ENCODE measurements around the gene ZNF529. TPM values are rescaled to one million over a fixed set of nuclear protein-coding genes. Genes with fewer than 3 reads are reported as not detected.

ZNF529 gene
- total and polyA plus RNA-seq, 2 of the 8 experiments (the other 6 are each of a cell fraction or from before 2014, with no cell fraction given) = 8.4 to 14.1 TPM

DNA sequence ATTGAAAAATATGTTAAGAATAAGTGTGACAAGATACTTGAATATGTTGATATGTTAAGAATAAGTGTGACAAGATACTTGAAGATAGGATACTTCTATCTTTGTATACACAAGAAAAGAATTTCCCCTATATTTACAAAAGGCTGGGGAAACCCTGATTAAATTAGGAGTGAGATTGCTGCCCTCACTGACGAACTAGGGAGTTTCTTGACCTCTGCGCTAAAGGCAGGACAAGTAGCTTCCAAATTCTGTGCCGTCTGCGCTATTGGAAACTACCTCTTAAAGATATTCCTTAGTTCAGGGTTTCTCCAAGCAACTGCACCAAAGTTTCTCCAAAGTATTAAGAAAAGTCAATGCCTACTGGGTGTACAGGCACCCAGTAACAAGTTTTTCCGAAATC is 45.8 kb downstream of the ZNF529 start:
- Histone ChIP-seq H4K5ac (ENCODE audit: insufficient read length, low read depth, low read length) (no peak overlapping the region), H3K4ac (replicated peaks; ENCODE audit: insufficient read length, low read depth, low read length) (no peak overlapping the region), H3K27ac (ENCODE audit: low read depth, low read length) (peak overlapping the region; percentile 99), H2BK12ac (ENCODE audit: low read depth, low read length) (peak overlapping the region; percentile 6; the same call in 1 of the 2 replicates), H3K18ac (ENCODE audit: extremely low read depth, low read length) (no peak overlapping the region), H2BK20ac (ENCODE audit: low read length) (no peak overlapping the region), H3K4me3 (ENCODE audit: extremely low read depth in 1 of 4, insufficient read depth in 2 of 4, low read depth in 3 of 4, low read length in 4 of 4) (peak overlapping the region; percentile 72 to 98 (median 85)), H3K79me2 (ENCODE audit: control insufficient read depth in 1 of 2, insufficient read depth in 2 of 2, low read length in 2 of 2) (peaks cover 11 to 55% of the 10 kb centered on the region in 2 experiments), H3K14ac (ENCODE audit: insufficient read length) (no peak overlapping the region), H2AK5ac (ENCODE audit: low read depth, low read length) (no peak overlapping the region), H2AFZ (ENCODE audit: low read length) (no peak overlapping the region), H3K23me2 (ENCODE audit: low read depth, low read length) (peaks cover 8% of the 10 kb centered on the region), H2BK120ac (replicated peaks; ENCODE audit: low read depth, low read length) (no peak overlapping the region), H3K27me3 (replicated peaks in 1 of 4; ENCODE audit: control insufficient read depth in 3 of 4, extremely low read depth in 1 of 4, insufficient read depth in 3 of 4, low read length in 3 of 4) (no peaks in the 10 kb centered on the region), H3K36me3 (ENCODE audit: control insufficient read depth in 2 of 4, insufficient read depth in 4 of 4, low read length in 3 of 4) (peaks cover 4 to 22% (median 10%) of the 10 kb centered on the region in 4 experiments; a peak in 7 of 8 replicates), H3K4me2 (ENCODE audit: insufficient read depth in 1 of 2, low read depth in 2 of 2, low read length in 2 of 2) (peak overlapping the region; percentile 97 to 99), H3K23ac (ENCODE audit: insufficient read length) (no peak overlapping the region), H3K4me1 (replicated peaks in 1 of 4; ENCODE audit: control insufficient read depth in 3 of 4, insufficient read depth in 4 of 4, low read length in 3 of 4) (peaks cover 0 to 4% (median 2%) of the 10 kb centered on the region in 4 experiments; a peak in 6 of 7 replicates), H4K20me1 (replicated peaks in 1 of 2; ENCODE audit: control insufficient read depth in 1 of 2, insufficient read depth in 2 of 2, low read length in 2 of 2) (no peaks in the 10 kb centered on the region), H4K8ac (ENCODE audit: extremely low read depth, insufficient read depth, low read length) (no peak overlapping the region), H3K9ac (replicated peaks in 1 of 4; ENCODE audit: extremely low read depth in 1 of 4, low read depth in 3 of 4, low read length in 3 of 4) (peak overlapping the region; percentile 89 to 100 (median 98)), H3K9me3 (ENCODE audit: insufficient read depth in 2 of 2, low read depth in 1 of 2, low read length in 1 of 2) (no peaks in the 10 kb centered on the region; a peak in 1 of 4 replicates), H3K56ac (replicated peaks; ENCODE audit: insufficient read length, low read depth, low read length) (no peak overlapping the region), H3K79me1 (ENCODE audit: low read depth, low read length) (peaks cover 4% of the 10 kb centered on the region; the same call in 1 of the 2 replicates), H2BK5ac (ENCODE audit: low read depth, low read length) (no peak overlapping the region; the same call in 1 of the 2 replicates), H4K91ac (replicated peaks; ENCODE audit: insufficient read length, low read length) (no peak overlapping the region), H2BK15ac (ENCODE audit: low read length) (no peak overlapping the region)
- ChIA-PET POLR2A (ENCODE audit: partially characterized antibody) (interaction anchor here (0.7 to 4.3 kb wide), 12 partner anchors 9 to 310 kb away, joined by 3 to 72 read pairs (median 6); partner anchors contain the start of genes ZNF382, ZNF566, ZNF790 and ZNF850), CTCF (ENCODE audit: partially characterized antibody) (interaction anchor here (1.1 kb wide), 1 partner anchor 40 kb away, joined by 3 read pairs; no protein-coding TSS in a partner anchor)
- 14% methylated on average over 4 of the region's 5 CpGs; no CpG with 5 or more reads in 1 of the 2 experiments for WGBS, 2 experiments (ENCODE audit: extremely low coverage in 1 of 2, insufficient coverage in 1 of 2, insufficient read length in 1 of 2, insufficient replicate concordance in 2 of 2, low coverage in 1 of 2, low lambda C conversion rate in 2 of 2, missing lambda C conversion rate in 1 of 2)
- DNase-seq (ENCODE audit: low read depth in 1 of 2, low spot score in 2 of 2) = no peak
- FAIRE-seq = no peak
- TF ChIP-seq GTF2F1 (IDR thresholded peaks at IDR 0.05; ENCODE audit: borderline replicate concordance, low read depth, low read length) (no peak), POLR2A (IDR thresholded peaks at IDR 0.05; ENCODE audit: control extremely low read depth in 1 of 2, low read depth in 2 of 2, low read length in 2 of 2) (no peak; a peak in 1 of 3 replicates), MAFK (IDR thresholded peaks at IDR 0.05; ENCODE audit: low read depth, low read length) (no peak), NRF1 (IDR thresholded peaks at IDR 0.05; ENCODE audit: low read depth, low read length) (no peak), ZNF274 (IDR thresholded peaks at IDR 0.05; ENCODE audit: borderline replicate concordance, extremely low read depth, low read length) (no peak), SUZ12 (IDR thresholded peaks at IDR 0.05; ENCODE audit: low read length) (no peak), SP4 (IDR thresholded peaks at IDR 0.05; ENCODE audit: low read length) (no peak), RBBP5 (IDR thresholded peaks at IDR 0.05; ENCODE audit: borderline replicate concordance, low read depth, low read length) (no peak), RXRA (IDR thresholded peaks at IDR 0.05; ENCODE audit: insufficient read depth, low read depth, low read length) (no peak), TAF7 (optimal IDR thresholded peaks at IDR 0.05; ENCODE audit: borderline replicate concordance, low read depth, low read length) (no peak), JUN (IDR thresholded peaks at IDR 0.05; ENCODE audit: low read depth, low read length) (no peak), CBX8 (IDR thresholded peaks at IDR 0.05; ENCODE audit: borderline replicate concordance, low read depth, low read length) (no peak), SRF (IDR thresholded peaks at IDR 0.05; ENCODE audit: low read depth, low read length) (no peak), TAF1 (IDR thresholded peaks at IDR 0.05; ENCODE audit: low read depth, low read length) (no peak), KDM5A (IDR thresholded peaks at IDR 0.05; ENCODE audit: low read length) (no peak)
